ENCODE results near the gene LRCH3.
"Not testable (repeated sequence)": the region's sequence is repeated elsewhere in the genome, so short reads cannot be mapped to it uniquely, and the experiment has no call there.

Gene LRCH3

DNA sequence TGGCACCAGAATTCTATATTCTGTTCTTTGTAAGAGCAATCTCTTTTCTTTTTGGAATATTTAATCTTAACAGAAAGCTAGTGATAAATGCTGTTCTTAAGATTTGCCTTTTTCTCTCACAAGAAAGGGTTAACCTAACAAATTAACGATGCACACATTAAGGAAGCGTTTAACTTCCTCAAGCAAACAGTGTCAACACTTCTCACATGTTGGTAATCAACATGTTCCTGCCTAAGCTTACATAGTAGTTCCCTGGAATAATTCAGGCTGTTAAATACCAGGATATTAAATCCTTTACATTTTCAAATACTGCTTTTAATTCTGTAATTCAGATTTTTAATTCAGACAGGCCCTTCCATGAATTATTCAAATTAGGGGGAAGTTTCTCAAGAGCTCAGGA lies 91.5 kb downstream of the LRCH3 start:
- DNase-seq (ENCODE audit: low read depth, low spot score), result no peak

- no peak for DNase-seq (ENCODE audit: low read depth, low spot score)
These were observed 92.5 kb downstream of the LRCH3 start for GRCh38 chr3:197883541-197883940.

DNA sequence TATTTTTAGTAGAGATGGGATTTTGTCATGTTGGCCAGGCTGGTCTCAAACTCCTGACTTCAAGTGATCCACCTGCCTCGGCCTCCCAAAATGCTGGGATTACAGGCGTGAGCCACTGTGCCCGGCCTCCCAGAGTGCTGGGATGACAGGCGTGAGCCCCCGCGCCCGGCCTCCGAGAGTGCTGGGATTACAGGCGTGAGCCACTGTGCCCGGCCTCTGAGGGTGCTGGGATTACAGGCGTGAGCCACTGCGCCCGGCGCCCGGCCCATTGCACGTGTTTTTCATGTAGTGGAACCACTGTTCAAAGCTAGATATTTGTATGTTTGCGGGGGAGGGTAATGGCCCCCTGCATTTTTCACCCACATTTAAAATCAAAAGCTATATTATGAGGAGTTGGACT lies 93.3 kb downstream of the LRCH3 start:
- not testable (repeated sequence) for DNase-seq (ENCODE audit: low read depth, low spot score)

DNA sequence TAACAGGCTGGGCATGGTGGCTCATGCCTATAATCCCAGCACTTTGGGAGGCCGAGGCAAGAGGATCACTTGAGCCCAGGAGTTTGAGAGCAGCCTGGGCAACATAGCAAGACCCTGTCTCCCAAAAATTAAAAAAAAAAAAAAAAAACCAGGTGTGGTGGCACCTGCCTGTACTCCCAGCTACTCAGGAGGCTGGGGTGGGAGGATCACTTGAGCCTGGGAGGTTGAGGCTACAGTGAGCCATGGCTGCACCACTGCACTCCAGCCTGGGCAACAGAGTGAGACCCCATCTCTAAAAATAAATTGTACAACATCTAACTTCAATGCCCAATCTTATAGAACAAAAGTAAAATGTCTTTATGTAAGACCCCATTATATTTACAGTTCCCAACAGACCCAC lies 95.0 kb downstream of the LRCH3 start:
- not testable (repeated sequence) for DNase-seq (ENCODE audit: low read depth, low spot score)

DNA sequence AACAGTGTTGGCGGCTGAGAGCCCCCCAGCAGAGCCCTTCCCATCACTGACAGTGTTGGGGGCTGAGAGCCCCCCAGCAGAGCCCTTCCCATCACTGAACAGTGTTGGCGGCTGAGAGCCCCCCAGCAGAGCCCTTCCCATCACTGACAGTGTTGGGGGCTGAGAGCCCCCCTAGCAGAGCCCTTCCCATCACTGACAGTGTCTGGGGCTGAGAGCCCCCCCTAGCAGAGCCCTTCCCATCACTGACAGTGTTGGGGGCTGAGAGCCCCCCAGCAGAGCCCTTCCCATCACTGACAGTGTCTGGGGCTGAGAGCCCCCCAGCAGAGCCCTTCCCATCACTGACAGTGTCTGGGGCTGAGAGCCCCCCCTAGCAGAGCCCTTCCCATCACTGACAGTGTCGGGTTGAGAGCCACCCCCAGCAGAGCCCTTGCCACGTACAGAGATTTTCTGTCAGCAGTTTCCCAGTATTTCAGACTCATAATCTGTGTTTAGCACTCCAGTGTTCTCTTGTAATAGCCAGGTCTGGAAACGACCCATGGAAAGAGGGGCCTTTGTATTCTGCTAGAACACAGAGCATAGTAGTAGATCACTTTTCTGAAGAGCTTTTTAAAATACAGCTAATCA lies 96.5 kb downstream of the LRCH3 start:
- DNase-seq (ENCODE audit: low read depth, low spot score), result not testable (repeated sequence)

DNA sequence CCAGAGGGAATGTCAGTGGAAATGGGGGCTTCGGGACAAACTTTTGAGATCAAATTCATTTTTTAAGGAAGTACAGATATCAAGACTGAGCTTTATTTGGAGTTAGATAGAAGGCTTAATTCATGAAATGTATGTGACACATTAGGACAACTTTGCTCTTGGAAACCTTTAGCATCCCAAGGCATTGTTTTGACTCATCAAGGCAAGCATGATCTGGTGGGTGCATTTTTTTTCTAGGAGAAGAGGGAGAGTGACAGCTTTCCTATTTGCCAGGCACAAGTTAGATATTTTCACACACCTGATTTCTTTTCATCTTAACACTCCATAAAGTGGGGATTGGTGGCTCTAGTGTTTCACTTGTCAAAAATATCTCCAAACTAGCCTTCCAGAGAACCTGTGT lies 97.5 kb downstream of the LRCH3 start:
- DNase-seq (ENCODE audit: low read depth, low spot score), result no peak

- no peak for DNase-seq (ENCODE audit: low read depth, low spot score)
These were observed 98.3 kb downstream of the LRCH3 start for GRCh38 chr3:197889204-197889930.

- DNase-seq (ENCODE audit: low read depth, low spot score), result no peak
These were observed 99.6 kb downstream of the LRCH3 start for GRCh38 chr3:197890693-197891092.

- no peak for DNase-seq (ENCODE audit: low read depth, low spot score)
These were observed 101.1 kb downstream of the LRCH3 start for GRCh38 chr3:197892162-197892561.

DNA sequence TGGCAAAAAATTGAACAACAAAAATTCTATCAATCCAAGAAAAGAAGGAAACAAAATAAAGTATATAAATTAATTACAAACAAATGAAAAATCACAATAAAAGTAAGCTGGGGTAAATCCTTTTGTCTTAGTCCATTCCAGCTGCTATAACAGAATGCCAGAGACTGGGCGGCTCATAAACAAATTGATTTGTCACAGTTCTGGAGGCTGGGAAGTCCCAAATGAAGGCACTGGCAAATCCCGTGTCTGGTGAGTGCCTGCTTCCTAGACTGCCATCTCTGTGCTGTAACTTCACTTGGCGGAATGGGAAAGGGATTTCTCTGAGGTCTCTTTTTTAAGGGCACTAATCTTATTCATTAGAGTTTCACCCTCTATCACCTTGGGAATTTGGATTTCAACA lies 105.4 kb downstream of the LRCH3 start:
- DNase-seq (ENCODE audit: low read depth, low spot score), result no peak

DNA sequence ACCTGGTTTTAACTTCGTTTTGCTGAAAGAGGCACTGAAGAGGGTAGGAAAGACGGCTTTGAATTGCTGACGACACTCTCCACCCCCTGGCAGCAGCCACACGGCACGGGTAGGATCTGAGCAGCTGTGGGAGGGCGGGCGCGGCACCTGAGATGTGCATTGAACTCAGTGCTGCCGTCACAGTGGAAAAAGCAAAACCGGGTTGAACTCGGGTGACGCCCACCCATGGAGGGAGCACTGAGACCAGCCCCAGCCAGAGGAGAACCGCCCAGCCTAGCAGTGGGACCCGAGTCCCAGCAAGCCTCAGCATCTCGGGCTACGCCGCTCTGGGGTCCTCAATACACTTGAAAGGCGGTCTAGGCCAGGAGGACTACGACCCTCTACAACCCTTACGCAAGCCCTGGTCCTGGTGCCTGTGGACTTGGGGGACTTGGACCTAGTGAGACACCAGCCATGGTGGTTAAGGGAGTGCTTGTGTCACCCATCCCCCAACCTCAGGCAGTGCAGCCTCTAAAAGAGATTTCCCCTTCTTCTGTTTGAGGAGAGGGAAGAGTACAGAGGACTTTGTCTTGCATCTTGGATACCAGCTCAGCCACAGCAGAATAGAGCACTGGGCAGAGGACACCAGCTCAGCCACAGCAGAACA lies 108.9 kb downstream of the LRCH3 start:
- DNase-seq (ENCODE audit: low read depth, low spot score), result no peak

- DNase-seq (ENCODE audit: low read depth, low spot score), result no peak
These were observed 110.6 kb downstream of the LRCH3 start for GRCh38 chr3:197901626-197902025.

- DNase-seq (ENCODE audit: low read depth, low spot score), result peak; percentile 59
These were observed 115.2 kb downstream of the LRCH3 start for GRCh38 chr3:197906023-197906849.

DNA sequence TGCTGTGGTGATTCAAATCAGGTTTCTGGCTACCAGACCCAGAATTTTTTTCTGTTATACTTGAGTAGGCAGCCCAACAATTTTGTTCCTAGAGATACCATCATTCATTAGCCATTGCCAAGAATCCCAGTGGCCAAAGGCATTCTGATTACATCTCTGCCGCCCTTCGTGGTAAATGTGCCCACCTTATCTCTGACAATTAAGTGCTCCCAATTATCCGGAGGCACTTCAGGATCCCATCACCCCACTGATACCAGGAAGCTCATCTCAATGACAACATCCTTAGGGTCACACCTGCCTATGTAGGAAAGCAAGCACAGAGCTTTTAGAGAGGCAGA lies 115.8 kb downstream of the LRCH3 start:
- no peak for DNase-seq (ENCODE audit: low read depth, low spot score)

DNA sequence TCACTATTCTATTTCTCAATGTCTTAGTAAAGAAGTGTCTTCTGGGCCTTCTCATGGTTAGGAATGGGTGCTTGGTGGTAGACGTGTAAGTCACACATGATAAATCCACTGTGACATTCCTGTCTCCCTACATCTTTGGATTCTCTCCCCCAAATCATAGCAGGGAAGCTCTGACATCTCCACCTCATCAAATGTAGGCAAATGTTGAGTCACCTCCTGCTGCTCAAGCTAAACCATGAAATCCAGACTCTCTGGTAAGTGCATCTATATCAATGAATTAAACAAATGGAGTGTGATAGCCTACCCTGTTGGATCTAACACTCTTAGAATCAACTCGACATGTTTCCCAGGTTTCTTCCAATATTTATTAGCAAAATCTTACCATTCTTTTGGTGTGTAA lies 116.1 kb downstream of the LRCH3 start:
- DNase-seq (ENCODE audit: low read depth, low spot score), result no peak

DNA sequence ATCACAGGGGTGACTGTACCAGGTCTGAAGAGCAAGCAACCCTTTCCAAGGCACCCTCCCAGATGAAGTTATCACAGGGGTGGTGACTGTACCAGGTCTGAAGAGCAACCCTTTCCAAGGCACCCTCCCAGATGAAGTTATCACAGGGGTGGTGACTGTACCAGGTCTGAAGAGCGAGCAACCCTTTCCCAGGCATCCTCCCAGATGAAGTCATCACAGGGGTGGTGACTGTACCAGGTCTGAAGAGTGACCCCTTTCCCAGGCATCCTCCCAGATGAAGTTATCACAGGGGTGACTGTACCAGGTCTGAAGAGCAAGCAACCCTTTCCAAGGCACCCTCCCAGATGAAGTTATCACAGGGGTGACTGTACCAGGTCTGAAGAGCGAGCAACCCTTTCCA lies 117.5 kb downstream of the LRCH3 start:
- DNase-seq (ENCODE audit: low read depth, low spot score), result not testable (repeated sequence)

- DNase-seq (ENCODE audit: low read depth, low spot score), result no peak
These were observed 118.1 kb downstream of the LRCH3 start for GRCh38 chr3:197908957-197909701.

GRCh38 chr3:197912741-197913476 lies 121.9 kb downstream of the LRCH3 start:
- DNase-seq (ENCODE audit: low read depth, low spot score), result no peak

GRCh38 chr3:197913641-197914380 lies 122.8 kb downstream of the LRCH3 start:
- DNase-seq (ENCODE audit: low read depth, low spot score), result no peak

Measured in activated CD4-positive, CD25-positive, alpha-beta regulatory T cell treated with anti-CD3 and anti-CD28 coated beads, Interleukin-2, amount 50 U/mL, for 16 hours (primary cell).